Measurements from ENCODE around the gene TBC1D5. TPM values are rescaled to one million over a fixed set of nuclear protein-coding genes. Genes with fewer than 3 reads are reported as not detected.

TBC1D5 gene
- total RNA-seq, 2 experiments from 2014 or later: 53.9 to 56.9 TPM

- DNase-seq: no peak
- H3K4me1 Mint-ChIP-seq: peaks cover 25% of the 10 kb centered on the region
- H3K9me3 Mint-ChIP-seq (ENCODE audit: low read depth): no peaks in the 10 kb centered on the region
- POLR2A ChIA-PET: no interaction called here
- no peak for ATAC-seq
- intact Hi-C loops (cut with DNase I, micrococcal nuclease): no loop called here
- H3K36me3 Mint-ChIP-seq (ENCODE audit: low read depth): peaks cover 20% of the 10 kb centered on the region
- CTCF ChIA-PET: interaction anchor here (0.9 to 1.2 kb wide), 3 partner anchors 9 to 91 kb away, joined by 3 read pairs; no protein-coding TSS in a partner anchor
- H3K27ac Mint-ChIP-seq: no peak overlapping the region
- H3K4me3 Mint-ChIP-seq: no peak overlapping the region
- H3K27me3 Mint-ChIP-seq: no peaks in the 10 kb centered on the region
Observed at GRCh38 chr3:17179381-17180205, 562.8 kb downstream of the TBC1D5 start.

GRCh38 chr3:17176757-17177156, 565.7 kb downstream of the TBC1D5 start:
- no peaks in the 10 kb centered on the region for H3K27me3 Mint-ChIP-seq
- CTCF ChIA-PET: interaction anchor here (1.6 kb wide), 1 partner anchor 18 kb away, joined by 3 read pairs; no protein-coding TSS in a partner anchor
- no peaks in the 10 kb centered on the region for H3K9me3 Mint-ChIP-seq (ENCODE audit: low read depth)
- peaks cover 4% of the 10 kb centered on the region for H3K4me1 Mint-ChIP-seq
- peaks cover 11% of the 10 kb centered on the region for H3K36me3 Mint-ChIP-seq (ENCODE audit: low read depth)
- intact Hi-C loops (cut with DNase I, micrococcal nuclease): no loop called here
- no peak overlapping the region for H3K4me3 Mint-ChIP-seq
- DNase-seq: no peak
- ATAC-seq: no peak
- POLR2A ChIA-PET: no interaction called here
- H3K27ac Mint-ChIP-seq: no peak overlapping the region

- H3K36me3 Mint-ChIP-seq (ENCODE audit: low read depth): peaks cover 11% of the 10 kb centered on the region
- no peak for DNase-seq
- ChIA-PET CTCF (interaction anchor here (0.7 to 1.6 kb wide), 2 partner anchors 16 to 23 kb away, joined by 3 read pairs; no protein-coding TSS in a partner anchor), POLR2A (no interaction called here)
- no peak for ATAC-seq
- H3K27me3 Mint-ChIP-seq: no peaks in the 10 kb centered on the region
- intact Hi-C loops (cut with DNase I, micrococcal nuclease): no loop called here
- peaks cover 4% of the 10 kb centered on the region for H3K4me1 Mint-ChIP-seq
- H3K27ac Mint-ChIP-seq: no peak overlapping the region
- H3K4me3 Mint-ChIP-seq: no peak overlapping the region
- no peaks in the 10 kb centered on the region for H3K9me3 Mint-ChIP-seq (ENCODE audit: low read depth)
Observed at GRCh38 chr3:17175187-17175807, 567.1 kb downstream of the TBC1D5 start.

- peak; percentile 60 for ATAC-seq
- Mint-ChIP-seq H3K27me3 (no peaks in the 10 kb centered on the region), H3K9me3 (ENCODE audit: low read depth) (no peaks in the 10 kb centered on the region), H3K4me3 (no peak overlapping the region), H3K4me1 (no peaks in the 10 kb centered on the region), H3K36me3 (ENCODE audit: low read depth) (peaks cover 9% of the 10 kb centered on the region), H3K27ac (no peak overlapping the region)
- ChIA-PET CTCF (interaction anchor here (1.4 kb wide), 1 partner anchor 13 kb away, joined by 3 read pairs; no protein-coding TSS in a partner anchor), POLR2A (no interaction called here)
- peak; percentile 33 for DNase-seq
- intact Hi-C loops (cut with DNase I, micrococcal nuclease): no loop called here
Observed at GRCh38 chr3:17166369-17166768, 576.1 kb downstream of the TBC1D5 start.

GRCh38 chr3:17162116-17162515, 580.3 kb downstream of the TBC1D5 start:
- ATAC-seq (no peak), DNase-seq (no peak)
- H3K36me3 Mint-ChIP-seq (ENCODE audit: low read depth): peaks cover 12% of the 10 kb centered on the region
- intact Hi-C loops (cut with DNase I, micrococcal nuclease): no loop called here
- no peaks in the 10 kb centered on the region for H3K27me3 Mint-ChIP-seq
- H3K27ac Mint-ChIP-seq: no peak overlapping the region
- ChIA-PET POLR2A (no interaction called here), CTCF (no interaction called here)
- H3K4me1 Mint-ChIP-seq: peaks cover 8% of the 10 kb centered on the region
- no peak overlapping the region for H3K4me3 Mint-ChIP-seq
- H3K9me3 Mint-ChIP-seq (ENCODE audit: low read depth): no peaks in the 10 kb centered on the region

GRCh38 chr3:17160597-17160996, 581.8 kb downstream of the TBC1D5 start:
- no peak overlapping the region for H3K27ac Mint-ChIP-seq
- ChIA-PET POLR2A (interaction anchor here (1.3 kb wide), 1 partner anchor 9 kb away, joined by 4 read pairs; no protein-coding TSS in a partner anchor), CTCF (no interaction called here)
- no peak for ATAC-seq
- intact Hi-C loops (cut with DNase I, micrococcal nuclease): no loop called here
- peaks cover 8% of the 10 kb centered on the region for H3K4me1 Mint-ChIP-seq
- no peaks in the 10 kb centered on the region for H3K27me3 Mint-ChIP-seq
- H3K36me3 Mint-ChIP-seq (ENCODE audit: low read depth): peaks cover 14% of the 10 kb centered on the region
- H3K9me3 Mint-ChIP-seq (ENCODE audit: low read depth): no peaks in the 10 kb centered on the region
- no peak for DNase-seq
- no peak overlapping the region for H3K4me3 Mint-ChIP-seq

GRCh38 chr3:17158941-17159682, 583.3 kb downstream of the TBC1D5 start:
- CTCF ChIA-PET: interaction anchor here (0.9 kb wide), 2 partner anchors 17 to 559 kb away, joined by 3 read pairs; no protein-coding TSS in a partner anchor
- ATAC-seq (peak; percentile 91), DNase-seq (peak; percentile 49)
- Mint-ChIP-seq H3K4me3 (no peak overlapping the region), H3K27me3 (no peaks in the 10 kb centered on the region), H3K4me1 (peaks cover 8% of the 10 kb centered on the region), H3K9me3 (ENCODE audit: low read depth) (peaks cover 2% of the 10 kb centered on the region), H3K36me3 (ENCODE audit: low read depth) (peaks cover 26% of the 10 kb centered on the region), H3K27ac (no peak overlapping the region)
- POLR2A ChIA-PET: interaction anchor here (0.6 kb wide), 1 partner anchor 559 kb away, joined by 3 read pairs; no protein-coding TSS in a partner anchor
- intact Hi-C loops (cut with DNase I, micrococcal nuclease): no loop called here

GRCh38 chr3:17157713-17158112, 584.7 kb downstream of the TBC1D5 start:
- Mint-ChIP-seq H3K4me1 (peaks cover 11% of the 10 kb centered on the region), H3K36me3 (ENCODE audit: low read depth) (peaks cover 38% of the 10 kb centered on the region), H3K27me3 (no peaks in the 10 kb centered on the region), H3K9me3 (ENCODE audit: low read depth) (peaks cover 12% of the 10 kb centered on the region), H3K4me3 (no peak overlapping the region), H3K27ac (no peak overlapping the region)
- DNase-seq (no peak), ATAC-seq (no peak)
- intact Hi-C loops (cut with DNase I, micrococcal nuclease): no loop called here
- POLR2A ChIA-PET: no interaction called here
- CTCF ChIA-PET: no interaction called here

- peaks cover 14% of the 10 kb centered on the region for H3K9me3 Mint-ChIP-seq (ENCODE audit: low read depth)
- no peak for DNase-seq
- peaks cover 37% of the 10 kb centered on the region for H3K36me3 Mint-ChIP-seq (ENCODE audit: low read depth)
- no peak for ATAC-seq
- peaks cover 20% of the 10 kb centered on the region for H3K4me1 Mint-ChIP-seq
- ChIA-PET CTCF (interaction anchor here (0.8 kb wide), 1 partner anchor 131 kb away, joined by 3 read pairs; no protein-coding TSS in a partner anchor), POLR2A (no interaction called here)
- H3K27ac Mint-ChIP-seq: no peak overlapping the region
- H3K27me3 Mint-ChIP-seq: no peaks in the 10 kb centered on the region
- H3K4me3 Mint-ChIP-seq: no peak overlapping the region
- intact Hi-C loops (cut with DNase I, micrococcal nuclease): no loop called here
Observed at GRCh38 chr3:17156864-17157263, 585.6 kb downstream of the TBC1D5 start.

- Mint-ChIP-seq H3K27me3 (no peaks in the 10 kb centered on the region), H3K4me3 (no peak overlapping the region), H3K36me3 (ENCODE audit: low read depth) (peaks cover 43% of the 10 kb centered on the region), H3K27ac (no peak overlapping the region), H3K4me1 (peaks cover 29% of the 10 kb centered on the region), H3K9me3 (ENCODE audit: low read depth) (peaks cover 16% of the 10 kb centered on the region)
- intact Hi-C loops (cut with DNase I, micrococcal nuclease): no loop called here
- DNase-seq (no peak), ATAC-seq (no peak)
- CTCF ChIA-PET: interaction anchor here (0.8 kb wide), 1 partner anchor 130 kb away, joined by 3 read pairs; no protein-coding TSS in a partner anchor
- POLR2A ChIA-PET: no interaction called here
Observed at GRCh38 chr3:17155951-17156350, 586.5 kb downstream of the TBC1D5 start.

GRCh38 chr3:17154941-17155340, 587.5 kb downstream of the TBC1D5 start:
- no peak for ATAC-seq
- peaks cover 21% of the 10 kb centered on the region for H3K9me3 Mint-ChIP-seq (ENCODE audit: low read depth)
- DNase-seq: no peak
- ChIA-PET POLR2A (no interaction called here), CTCF (no interaction called here)
- no peak overlapping the region for H3K27ac Mint-ChIP-seq
- intact Hi-C loops (cut with DNase I, micrococcal nuclease): loop anchor here (5.0 kb wide), 4 partner anchors 77 to 558 kb away; no protein-coding TSS in a partner anchor
- H3K27me3 Mint-ChIP-seq: no peaks in the 10 kb centered on the region
- no peak overlapping the region for H3K4me3 Mint-ChIP-seq
- H3K4me1 Mint-ChIP-seq: peaks cover 38% of the 10 kb centered on the region
- H3K36me3 Mint-ChIP-seq (ENCODE audit: low read depth): peaks cover 50% of the 10 kb centered on the region
